Upper lobe of right lung (tissue), 1 donor: ENCODE measurements around the gene MAP2K5. TPM values are rescaled to one million over a fixed set of nuclear protein-coding genes. Genes with fewer than 3 reads are reported as not detected.

Source experiments
- ATAC-seq: fragments of 200-7000 bp; cut with Tn5 transposase; one replicate; pipeline ENCODE4 v1.9.1; 2020; ENCODE audit warnings: mild to moderate bottlenecking, moderate library complexity
- DNase-seq: peaks from one replicate; pipeline ENCODE4 v3.0.0-alpha.2; 2020
- H3K27ac ChIP-seq: fragments of 200-600 bp; one replicate; pipeline ENCODE4 v1.8.0; 2022
- H3K27me3 ChIP-seq: fragments of 200-600 bp; one replicate; pipeline ENCODE4 v1.8.0; 2022; ENCODE audit warnings: mild to moderate bottlenecking
- H3K36me3 ChIP-seq: fragments of 200-600 bp; one replicate; pipeline ENCODE4 v1.8.0; 2022
- H3K4me1 ChIP-seq: fragments of 200-600 bp; one replicate; pipeline ENCODE4 v1.8.0; 2022
- H3K4me3 ChIP-seq: fragments of 200-600 bp; one replicate; pipeline ENCODE4 v1.8.0; 2022; ENCODE audit warnings: mild to moderate bottlenecking
- H3K9me3 ChIP-seq: fragments of 200-600 bp; one replicate; pipeline ENCODE4 v1.8.0; 2022
- CTCF ChIP-seq: fragments of 200-600 bp; IDR thresholded peaks from one replicate; pipeline ENCODE4 v1.8.0; 2022; ENCODE audit warnings: antibody characterized with exemption
- intact Hi-C: fragments of 100-400 bp; cut with DNase I; formaldehyde crosslinking; loops from one replicate; pipeline ENCODE4 v1.11.0; 2022
- total RNA-seq: library from RNA; stranded (reverse); fragmentation: NEBNext Ultra II Directional; extraction: Animal tissue kit (Norgen Biotek cat#: 25700); gene quantifications from one replicate; pipeline ENCODE4 v1.2.1, GENCODE V29; 2021
- donor health status: DM: no; HTN: yes; CAD: no; lungs with severe emphysema.

The MAP2K5 gene
- total RNA-seq, 1 donor from 2014 or later = 18.3 TPM

GRCh38 chr15:67594770-67595169 lies 52.3 kb downstream of the MAP2K5 start:
- intact Hi-C loops = no loop called here
- no peak for ATAC-seq
- no peak for TF ChIP-seq CTCF

GRCh38 chr15:67595572-67595971 lies 53.1 kb downstream of the MAP2K5 start:
- intact Hi-C loops = no loop called here
- Histone ChIP-seq H3K27ac (no peak overlapping the region), H3K27me3 (no peaks in the 10 kb centered on the region), H3K36me3 (peaks cover 24% of the 10 kb centered on the region), H3K4me3 (no peak overlapping the region), H3K4me1 (no peaks in the 10 kb centered on the region), H3K9me3 (no peaks in the 10 kb centered on the region)
- ATAC-seq = no peak
- no peak for DNase-seq
- TF ChIP-seq CTCF = no peak

More at GRCh38 chr15:67594770-67595169, 52.3 kb downstream of the MAP2K5 start:
- H3K9me3 ChIP-seq = no peaks in the 10 kb centered on the region
- H3K36me3 ChIP-seq = peaks cover 21% of the 10 kb centered on the region
- no peak for DNase-seq
- H3K27ac ChIP-seq = no peak overlapping the region
- no peaks in the 10 kb centered on the region for H3K4me1 ChIP-seq
- no peak overlapping the region for H3K4me3 ChIP-seq
- no peaks in the 10 kb centered on the region for H3K27me3 ChIP-seq

- Histone ChIP-seq H3K4me1 (no peaks in the 10 kb centered on the region), H3K9me3 (no peaks in the 10 kb centered on the region), H3K36me3 (peaks cover 22% of the 10 kb centered on the region), H3K4me3 (no peak overlapping the region), H3K27ac (no peak overlapping the region), H3K27me3 (no peaks in the 10 kb centered on the region)
- no peak for ATAC-seq
- DNase-seq = no peak
- intact Hi-C loops = no loop called here
- no peak for TF ChIP-seq CTCF
Observed at GRCh38 chr15:67601073-67601472, 58.6 kb downstream of the MAP2K5 start.

GRCh38 chr15:67603063-67603462 lies 60.6 kb downstream of the MAP2K5 start:
- ATAC-seq = no peak
- Histone ChIP-seq H3K36me3 (peaks cover 22% of the 10 kb centered on the region), H3K9me3 (no peaks in the 10 kb centered on the region), H3K27me3 (no peaks in the 10 kb centered on the region), H3K27ac (no peak overlapping the region), H3K4me3 (no peak overlapping the region), H3K4me1 (no peaks in the 10 kb centered on the region)
- no peak for DNase-seq
- no peak for TF ChIP-seq CTCF
- intact Hi-C loops = no loop called here

GRCh38 chr15:67605871-67606270 lies 63.4 kb downstream of the MAP2K5 start:
- H3K4me1 ChIP-seq = no peaks in the 10 kb centered on the region
- ATAC-seq (no peak), DNase-seq (no peak)
- no peaks in the 10 kb centered on the region for H3K27me3 ChIP-seq
- no peak overlapping the region for H3K4me3 ChIP-seq
- intact Hi-C loops = no loop called here
- H3K36me3 ChIP-seq = peaks cover 16% of the 10 kb centered on the region
- no peak overlapping the region for H3K27ac ChIP-seq
- TF ChIP-seq CTCF = no peak
- H3K9me3 ChIP-seq = no peaks in the 10 kb centered on the region

GRCh38 chr15:67606742-67607141 lies 64.2 kb downstream of the MAP2K5 start:
- no peak overlapping the region for H3K4me3 ChIP-seq
- H3K36me3 ChIP-seq = peaks cover 8% of the 10 kb centered on the region
- no peaks in the 10 kb centered on the region for H3K9me3 ChIP-seq
- no peak for TF ChIP-seq CTCF
- DNase-seq (no peak), ATAC-seq (no peak)
- no peak overlapping the region for H3K27ac ChIP-seq
- intact Hi-C loops = no loop called here
- no peaks in the 10 kb centered on the region for H3K27me3 ChIP-seq
- no peaks in the 10 kb centered on the region for H3K4me1 ChIP-seq
